MCF 10A (cell line): ENCODE results near the gene SLC25A13. TPM values are rescaled to one million over a fixed set of nuclear protein-coding genes. Genes with fewer than 3 reads are reported as not detected.
A peak's percentile ranks its signal among the peaks of the same experiment; 100 is the strongest.

Experiments
- BruUV-seq: library from RNA; stranded (reverse); fragments of 400-500 nt; replicated peaks from 2 replicates; lab custom pipeline; 2021; lab: Mats Ljungman, UMichigan
- CTCF ChIA-PET: fragments of 300-600 bp; sonication (Branson Sonifier 250); formaldehyde crosslinking; extraction: SDS; loops from one replicate; lab custom pipeline; 2021; ENCODE audit warnings: antibody characterized with exemption, inconsistent platforms; lab: Yijun Ruan, JAX
- POLR2A ChIA-PET: fragments of 300-600, 350-650 bp; sonication (Branson Sonifier 250); formaldehyde crosslinking; extraction: SDS; loops from one replicate; lab custom pipeline; 2020; ENCODE audit warnings: antibody characterized with exemption, inconsistent platforms; lab: Yijun Ruan, JAX
- DNase-seq: peaks from one replicate; pipeline ENCODE4 v3.0.0-alpha.2; 2018; ENCODE audit not compliant: unreplicated experiment
- H3K27ac Mint-ChIP-seq: one replicate; pipeline ENCODE4 v1.8.0; 2022; ENCODE audit warnings: mild to moderate bottlenecking, low read depth, mixed read lengths; ENCODE audit not compliant: unreplicated experiment
- H3K27me3 Mint-ChIP-seq: one replicate; pipeline ENCODE4 v1.8.0; 2022; ENCODE audit warnings: mixed read lengths; ENCODE audit not compliant: insufficient read depth, unreplicated experiment
- H3K36me3 Mint-ChIP-seq: one replicate; pipeline ENCODE4 v1.8.0; 2022; ENCODE audit warnings: mild to moderate bottlenecking, moderate library complexity, mixed read lengths; ENCODE audit not compliant: insufficient read depth, unreplicated experiment
- H3K4me1 Mint-ChIP-seq: one replicate; pipeline ENCODE4 v1.8.0; 2022; ENCODE audit warnings: mixed read lengths; ENCODE audit not compliant: insufficient read depth, unreplicated experiment
- H3K4me3 Mint-ChIP-seq: one replicate; pipeline ENCODE4 v1.8.0; 2022; ENCODE audit warnings: mild to moderate bottlenecking, moderate library complexity, mixed read lengths; ENCODE audit not compliant: unreplicated experiment
- H3K9me3 Mint-ChIP-seq: one replicate; pipeline ENCODE4 v1.8.0; 2022; ENCODE audit warnings: mixed read lengths; ENCODE audit not compliant: unreplicated experiment
- CTCF ChIP-seq: fragments of 200-600 bp; IDR thresholded peaks from one replicate; pipeline ENCODE4 v1.8.0; 2022; ENCODE audit warnings: antibody characterized with exemption, mild to moderate bottlenecking; ENCODE audit not compliant: unreplicated experiment
- intact Hi-C: fragments of 100-400 bp; cut with micrococcal nuclease; formaldehyde crosslinking; loops from 2 replicates; pipeline ENCODE4 v1.14.1; 2022
- total RNA-seq: library from RNA; stranded (reverse); gene quantifications from 2 replicates; pipeline ENCODE4 v1.2.3, GENCODE V29; 2022

Gene SLC25A13
- total RNA-seq, 1 experiment from 2014 or later: 28.6 TPM

- ChIA-PET POLR2A (no interaction called here), CTCF (interaction anchor here (0.7 kb wide), 1 partner anchor 30 kb away, joined by 3 read pairs; no protein-coding TSS in a partner anchor)
- no peak overlapping the region for H3K4me3 Mint-ChIP-seq
- H3K36me3 Mint-ChIP-seq: peaks cover 40% of the 10 kb centered on the region
- H3K9me3 Mint-ChIP-seq: no peaks in the 10 kb centered on the region
- no TSS peak for BruUV-seq
- no peaks in the 10 kb centered on the region for H3K4me1 Mint-ChIP-seq
- intact Hi-C loops: no loop called here
- H3K27ac Mint-ChIP-seq: no peak overlapping the region
- no peak for DNase-seq
- no peaks in the 10 kb centered on the region for H3K27me3 Mint-ChIP-seq
- no peak for TF ChIP-seq CTCF
Measured at GRCh38 chr7:96273716-96274115, 48.2 kb downstream of the SLC25A13 start.

GRCh38 chr7:96269246-96269994, 52.5 kb downstream of the SLC25A13 start:
- CTCF ChIA-PET: no interaction called here
- DNase-seq: no peak
- H3K27ac Mint-ChIP-seq: peak overlapping the region; percentile 49
- TF ChIP-seq CTCF: no peak
- no peak overlapping the region for H3K4me3 Mint-ChIP-seq
- H3K27me3 Mint-ChIP-seq: no peaks in the 10 kb centered on the region
- no peaks in the 10 kb centered on the region for H3K9me3 Mint-ChIP-seq
- BruUV-seq: no TSS peak
- intact Hi-C loops: no loop called here
- POLR2A ChIA-PET: interaction anchor here (0.7 kb wide), 1 partner anchor 33 kb away, joined by 3 read pairs; no protein-coding TSS in a partner anchor
- peaks cover 51% of the 10 kb centered on the region for H3K36me3 Mint-ChIP-seq
- no peaks in the 10 kb centered on the region for H3K4me1 Mint-ChIP-seq

GRCh38 chr7:96266580-96266979, 55.3 kb downstream of the SLC25A13 start:
- TF ChIP-seq CTCF: no peak
- Mint-ChIP-seq H3K4me3 (no peak overlapping the region), H3K4me1 (no peaks in the 10 kb centered on the region), H3K27ac (no peak overlapping the region), H3K36me3 (peaks cover 47% of the 10 kb centered on the region), H3K27me3 (no peaks in the 10 kb centered on the region), H3K9me3 (no peaks in the 10 kb centered on the region)
- DNase-seq: no peak
- CTCF ChIA-PET: no interaction called here
- POLR2A ChIA-PET: no interaction called here
- intact Hi-C loops: no loop called here
- BruUV-seq: no TSS peak

GRCh38 chr7:96266015-96266414, 55.9 kb downstream of the SLC25A13 start:
- no peak for TF ChIP-seq CTCF
- H3K27me3 Mint-ChIP-seq: no peaks in the 10 kb centered on the region
- peaks cover 42% of the 10 kb centered on the region for H3K36me3 Mint-ChIP-seq
- no peak for DNase-seq
- POLR2A ChIA-PET: no interaction called here
- BruUV-seq: no TSS peak
- CTCF ChIA-PET: interaction anchor here (0.6 kb wide), 1 partner anchor 92 kb away, joined by 3 read pairs; no protein-coding TSS in a partner anchor
- no peaks in the 10 kb centered on the region for H3K9me3 Mint-ChIP-seq
- intact Hi-C loops: no loop called here
- H3K27ac Mint-ChIP-seq: no peak overlapping the region
- H3K4me1 Mint-ChIP-seq: no peaks in the 10 kb centered on the region
- no peak overlapping the region for H3K4me3 Mint-ChIP-seq
